OCI-LY1 (cell line): Measurements from ENCODE around the gene ERAL1.

Experiments
- H2AFZ ChIP-seq: fragments of 200-600 bp; sonication (generic), shearing (Covaris generic); 2 replicates; pipeline ENCODE4 v1.6.0; 2014; ENCODE audit warnings: antibody characterized with exemption, mild to moderate bottlenecking, low read length
- H3F3A ChIP-seq: fragments of 200-600 bp; sonication (generic), shearing (Covaris generic); 2 replicates; pipeline ENCODE4 v1.6.0; 2014; ENCODE audit warnings: mild to moderate bottlenecking, antibody characterized with exemption, low read length, moderate library complexity; ENCODE audit not compliant: insufficient read depth
- H3K27ac ChIP-seq: fragments of 200-600 bp; sonication (generic); 2 replicates; pipeline ENCODE4 v1.5.1; 2014; ENCODE audit warnings: low read length, mixed run types, mild to moderate bottlenecking, low read depth; ENCODE audit not compliant: poor library complexity, severe bottlenecking
- H3K27me3 ChIP-seq: fragments of 200-600 bp; sonication (generic); 2 replicates; pipeline ENCODE4 v1.6.0; 2014; ENCODE audit warnings: antibody characterized with exemption, mild to moderate bottlenecking, low read length, moderate library complexity; ENCODE audit not compliant: insufficient read depth
- H3K36me3 ChIP-seq: fragments of 200-600 bp; sonication (generic); 2 replicates; pipeline ENCODE4 v1.6.1; 2014; ENCODE audit warnings: mild to moderate bottlenecking, antibody characterized with exemption, low read length, moderate library complexity, mixed read lengths; ENCODE audit not compliant: insufficient read depth
- H3K4me1 ChIP-seq: fragments of 200-600 bp; sonication (generic); 2 replicates; pipeline ENCODE4 v1.5.1; 2014; ENCODE audit warnings: mild to moderate bottlenecking, low read length, moderate library complexity; ENCODE audit not compliant: insufficient read depth, severe bottlenecking
- H3K4me2 ChIP-seq: fragments of 200-600 bp; sonication (generic), shearing (Covaris generic); 2 replicates; pipeline ENCODE4 v1.6.1; 2014; ENCODE audit warnings: low read length
- H3K4me3 ChIP-seq: fragments of 200-600 bp; sonication (generic); 2 replicates; pipeline ENCODE4 v1.5.1; 2014; ENCODE audit warnings: low read length, low read depth, mild to moderate bottlenecking, mixed read lengths; ENCODE audit not compliant: poor library complexity, severe bottlenecking
- H3K79me2 ChIP-seq: fragments of 200-600 bp; shearing (Covaris generic); 2 replicates; pipeline ENCODE4 v1.6.1; 2016; ENCODE audit warnings: mixed run types, low read length, mixed read lengths; ENCODE audit not compliant: insufficient read depth
- H3K9ac ChIP-seq: fragments of 200-600 bp; sonication (generic), shearing (Covaris generic); 2 replicates; pipeline ENCODE4 v1.6.1; 2014; ENCODE audit warnings: mild to moderate bottlenecking, low read length, mixed read lengths
- H3K9me2 ChIP-seq: fragments of 200-600 bp; sonication (generic), shearing (Covaris generic); 2 replicates; pipeline ENCODE4 v1.6.1; 2014; ENCODE audit warnings: low read depth, mild to moderate bottlenecking, low read length, mixed read lengths
- H3K9me3 ChIP-seq: fragments of 200-600 bp; shearing (Covaris generic); 2 replicates; pipeline ENCODE4 v1.6.1; 2014; ENCODE audit warnings: low read length, mixed read lengths
- H4K20me1 ChIP-seq: fragments of 200-600 bp; sonication (generic), shearing (Covaris generic); 2 replicates; pipeline ENCODE4 v1.6.0; 2016; ENCODE audit warnings: mild to moderate bottlenecking, low read length; ENCODE audit not compliant: insufficient read depth
- EZH2 ChIP-seq: fragments of 200-600 bp; sonication (generic), shearing (Covaris generic); IDR thresholded peaks from 2 replicates; pipeline ENCODE4 v1.8.0; 2017; ENCODE audit warnings: borderline replicate concordance, mixed run types, mild to moderate bottlenecking, antibody characterized with exemption, low read length, moderate library complexity, mixed read lengths
- TF ChIP-seq, protein P1 (sequence below): fragments of 200-600 bp; sonication (generic), shearing (Covaris generic); IDR thresholded peaks from 2 replicates; pipeline ENCODE4 v1.5.1; 2017; ENCODE audit warnings: mild to moderate bottlenecking, antibody characterized with exemption, low read length, moderate library complexity, mixed read lengths

Gene ERAL1

DNA sequence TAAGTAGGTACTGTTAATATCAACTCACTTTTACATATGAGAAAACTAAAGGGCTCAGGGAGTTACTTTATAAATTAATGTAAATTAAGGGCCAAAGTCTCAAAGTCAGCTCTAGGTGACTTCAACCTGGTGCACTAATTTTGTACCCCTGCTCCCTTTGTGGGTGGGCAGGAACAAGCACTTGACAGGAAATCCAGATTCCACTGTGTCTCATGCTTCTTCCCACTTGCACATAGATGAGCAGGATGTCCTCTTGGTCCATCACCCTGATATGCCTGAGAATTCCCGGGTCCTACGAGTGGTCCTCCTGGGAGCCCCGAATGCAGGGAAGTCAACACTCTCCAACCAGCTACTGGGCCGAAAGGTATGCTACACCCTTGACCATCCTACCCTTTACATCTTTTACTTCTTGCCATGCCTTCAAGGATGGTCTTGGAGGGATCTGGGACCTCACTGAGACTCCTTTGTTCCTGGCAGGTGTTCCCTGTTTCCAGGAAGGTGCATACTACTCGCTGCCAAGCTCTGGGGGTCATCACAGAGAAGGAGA lies 1.3 kb downstream of the ERAL1 start:
- Histone ChIP-seq H3K9ac (no peak overlapping the region), H3K27me3 (no peaks in the 10 kb centered on the region), H3K9me2 (no peaks in the 10 kb centered on the region), H4K20me1 (no peaks in the 10 kb centered on the region), H3K9me3 (no peaks in the 10 kb centered on the region), H3F3A (no peaks in the 10 kb centered on the region), H2AFZ (no peak overlapping the region), H3K36me3 (peaks cover 29% of the 10 kb centered on the region), H3K4me2 (peak overlapping the region; percentile 95), H3K4me1 (peaks cover 14% of the 10 kb centered on the region), H3K79me2 (no peaks in the 10 kb centered on the region; the same call in 1 of the 2 replicates), H3K27ac (no peak overlapping the region), H3K4me3 (peak overlapping the region; percentile 92)
- TF ChIP-seq, protein P1, sequence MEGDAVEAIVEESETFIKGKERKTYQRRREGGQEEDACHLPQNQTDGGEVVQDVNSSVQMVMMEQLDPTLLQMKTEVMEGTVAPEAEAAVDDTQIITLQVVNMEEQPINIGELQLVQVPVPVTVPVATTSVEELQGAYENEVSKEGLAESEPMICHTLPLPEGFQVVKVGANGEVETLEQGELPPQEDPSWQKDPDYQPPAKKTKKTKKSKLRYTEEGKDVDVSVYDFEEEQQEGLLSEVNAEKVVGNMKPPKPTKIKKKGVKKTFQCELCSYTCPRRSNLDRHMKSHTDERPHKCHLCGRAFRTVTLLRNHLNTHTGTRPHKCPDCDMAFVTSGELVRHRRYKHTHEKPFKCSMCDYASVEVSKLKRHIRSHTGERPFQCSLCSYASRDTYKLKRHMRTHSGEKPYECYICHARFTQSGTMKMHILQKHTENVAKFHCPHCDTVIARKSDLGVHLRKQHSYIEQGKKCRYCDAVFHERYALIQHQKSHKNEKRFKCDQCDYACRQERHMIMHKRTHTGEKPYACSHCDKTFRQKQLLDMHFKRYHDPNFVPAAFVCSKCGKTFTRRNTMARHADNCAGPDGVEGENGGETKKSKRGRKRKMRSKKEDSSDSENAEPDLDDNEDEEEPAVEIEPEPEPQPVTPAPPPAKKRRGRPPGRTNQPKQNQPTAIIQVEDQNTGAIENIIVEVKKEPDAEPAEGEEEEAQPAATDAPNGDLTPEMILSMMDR, result no peak
- no peak for TF ChIP-seq EZH2

DNA sequence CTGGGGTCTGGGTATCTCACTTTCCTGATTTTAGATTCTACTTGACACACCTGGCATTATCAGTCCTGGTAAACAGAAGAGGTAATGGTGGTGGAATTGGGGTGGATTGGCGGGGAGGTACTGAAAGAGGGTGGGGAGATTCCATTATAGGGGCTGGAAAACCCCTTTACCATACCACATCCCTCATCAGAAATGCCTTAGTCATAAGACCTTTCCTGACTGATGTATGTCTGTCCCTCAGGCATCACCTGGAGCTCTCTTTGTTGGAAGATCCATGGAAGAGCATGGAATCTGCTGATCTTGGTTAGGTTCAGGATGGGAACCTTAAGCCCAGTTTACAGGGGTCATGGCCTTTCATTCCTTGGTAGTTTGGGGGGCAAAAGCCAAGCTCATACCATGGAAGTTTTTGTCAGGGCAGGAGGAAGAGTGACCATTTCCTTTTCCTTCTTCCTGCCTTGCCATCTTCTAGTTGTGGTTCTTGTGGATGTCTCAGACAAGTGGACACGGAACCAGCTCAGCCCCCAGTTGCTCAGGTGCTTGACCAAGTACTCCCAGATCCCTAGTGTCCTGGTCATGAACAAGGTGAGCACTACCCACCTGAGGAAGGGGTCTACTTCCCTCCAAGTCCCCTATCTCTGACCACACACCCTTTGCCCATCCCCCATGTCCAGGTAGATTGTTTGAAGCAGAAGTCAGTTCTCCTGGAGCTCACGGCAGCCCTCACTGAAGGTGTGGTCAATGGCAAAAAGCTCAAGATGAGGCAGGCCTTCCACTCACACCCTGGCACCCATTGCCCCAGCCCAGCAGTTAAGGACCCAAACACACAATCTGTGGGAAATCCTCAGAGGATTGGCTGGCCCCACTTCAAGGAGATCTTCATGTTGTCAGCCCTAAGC lies 3.3 kb downstream of the ERAL1 start:
- Histone ChIP-seq H3K9me3 (no peaks in the 10 kb centered on the region), H3K4me1 (peaks cover 14% of the 10 kb centered on the region), H3K79me2 (no peaks in the 10 kb centered on the region; the same call in 1 of the 2 replicates), H3K36me3 (peaks cover 29% of the 10 kb centered on the region), H3K27me3 (no peaks in the 10 kb centered on the region), H3K4me3 (no peak overlapping the region), H3K4me2 (no peak overlapping the region), H4K20me1 (no peaks in the 10 kb centered on the region), H3F3A (no peaks in the 10 kb centered on the region), H3K27ac (no peak overlapping the region), H3K9me2 (no peaks in the 10 kb centered on the region), H2AFZ (no peak overlapping the region), H3K9ac (no peak overlapping the region)
- TF ChIP-seq EZH2, result no peak
- TF ChIP-seq, protein P1, result no peak

DNA sequence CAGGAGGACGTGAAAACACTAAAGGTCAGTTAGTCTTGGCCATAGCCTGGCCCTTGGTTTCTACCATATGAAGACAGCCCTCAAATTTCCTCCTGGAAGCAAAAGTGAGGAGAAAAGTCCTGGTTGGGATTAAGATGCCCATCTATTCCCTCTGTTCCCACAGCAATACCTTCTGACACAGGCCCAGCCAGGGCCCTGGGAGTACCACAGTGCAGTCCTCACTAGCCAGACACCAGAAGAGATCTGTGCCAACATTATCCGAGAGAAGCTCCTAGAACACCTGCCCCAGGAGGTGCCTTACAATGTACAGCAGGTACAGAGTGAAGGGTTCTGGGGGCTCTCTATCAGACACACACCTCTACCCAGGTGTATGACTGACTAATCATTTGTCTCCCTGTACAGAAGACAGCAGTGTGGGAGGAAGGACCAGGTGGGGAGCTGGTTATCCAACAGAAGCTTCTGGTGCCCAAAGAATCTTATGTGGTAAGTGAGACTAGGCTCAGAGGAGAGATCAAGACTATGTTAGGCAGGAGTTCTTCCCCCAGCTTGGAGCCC lies 4.1 kb downstream of the ERAL1 start:
- Histone ChIP-seq H3K36me3 (peaks cover 29% of the 10 kb centered on the region), H3K27me3 (no peaks in the 10 kb centered on the region), H3K9ac (no peak overlapping the region), H3K9me2 (no peaks in the 10 kb centered on the region), H3K9me3 (no peaks in the 10 kb centered on the region), H3K79me2 (no peaks in the 10 kb centered on the region; the same call in 1 of the 2 replicates), H4K20me1 (no peaks in the 10 kb centered on the region), H3K4me3 (no peak overlapping the region), H3K4me1 (peaks cover 14% of the 10 kb centered on the region), H3F3A (no peaks in the 10 kb centered on the region), H3K4me2 (no peak overlapping the region), H3K27ac (no peak overlapping the region), H2AFZ (no peak overlapping the region)
- TF ChIP-seq, protein P1, result no peak
- TF ChIP-seq EZH2, result no peak
